K562 (cell line): ENCODE results near the gene CHRNA9. TPM values are rescaled to one million over a fixed set of nuclear protein-coding genes. Genes with fewer than 3 reads are reported as not detected.

ENCODE experiments used
- ATAC-seq: fragments of 200-7000 bp; cut with Tn5 transposase; 3 replicates; pipeline ENCODE4 v1.9.1; 2020; ENCODE audit warnings: moderate library complexity
- BruUV-seq: library from RNA; stranded (reverse); fragments of 400-500 nt; replicated peaks from 2 replicates; lab custom pipeline; 2021; lab: Mats Ljungman, UMichigan
- CTCF ChIA-PET: fragments of 300-600 bp; formaldehyde crosslinking; extraction: SDS; loops from one replicate; lab custom pipeline; 2021; ENCODE audit warnings: low intra/inter-chr PET ratio; lab: Yijun Ruan, JAX
- POLR2A ChIA-PET: fragments of 300-600, 350-650 bp; sonication (Branson Sonifier 250); formaldehyde crosslinking; extraction: SDS; loops from one replicate; lab custom pipeline; 2021; ENCODE audit warnings: antibody characterized with exemption, inconsistent platforms; lab: Yijun Ruan, JAX
- DNase-seq, 4 experiments: peaks; one replicate each; pipeline versions ENCODE4 v3.0.0 to v3.0.0-alpha.2; 2011 to 2018; ENCODE audit warnings: low spot score in 3 of 4, mixed read lengths in 3 of 4; ENCODE audit errors: extremely low read depth in 1 of 4
- FAIRE-seq: peaks from 2 replicates; lab custom pipeline; 2011; peaks lifted over from hg19 to GRCh38; lab: Jason Lieb, UNC
- H2AFZ ChIP-seq: 2 replicates; pipeline ENCODE4 v1.6.0; 2011; ENCODE audit warnings: low read depth, low read length, control low read depth, inconsistent platforms
- H3K27ac ChIP-seq: fragments of 200-600 bp; 3 replicates; pipeline ENCODE4 v1.8.0; 2011; ENCODE audit warnings: low read depth, mild to moderate bottlenecking, control low read depth, inconsistent platforms, low read length, moderate library complexity, mixed read lengths; ENCODE audit errors: extremely low read depth
- H3K27me3 ChIP-seq, 2 experiments: fragments of 300-600 bp in 1 of 2; 2 replicates in 1 of 2; 3 replicates in 1 of 2; pipeline versions ENCODE4 v1.6.0 to v1.8.0; 2011; ENCODE audit warnings: inconsistent platforms in 2 of 2, low read length in 2 of 2, mild to moderate bottlenecking in 1 of 2, mixed read lengths in 1 of 2, moderate library complexity in 1 of 2; ENCODE audit not compliant: control insufficient read depth in 2 of 2, insufficient read depth in 2 of 2
- H3K36me3 ChIP-seq: fragments of 300-600 bp; 3 replicates; pipeline ENCODE4 v1.8.0; 2011; ENCODE audit warnings: mild to moderate bottlenecking, low read length, inconsistent platforms; ENCODE audit not compliant: control insufficient read depth, insufficient read depth
- H3K4me1 ChIP-seq, 2 experiments: fragments of 200-600 bp in 1 of 2; replicated peaks in 1 of 2; 2 replicates in 1 of 2; 3 replicates in 1 of 2; pipeline versions ENCODE4 v1.5.1 to v1.8.0; 2011; ENCODE audit warnings: inconsistent platforms in 2 of 2, low read length in 2 of 2, mild to moderate bottlenecking in 1 of 2, mixed read lengths in 1 of 2, moderate library complexity in 1 of 2; ENCODE audit not compliant: control insufficient read depth in 2 of 2, insufficient read depth in 2 of 2
- H3K4me2 ChIP-seq: 2 replicates; pipeline ENCODE4 v1.6.1; 2011; ENCODE audit warnings: low read length, control low read depth, inconsistent platforms, mixed read lengths; ENCODE audit not compliant: insufficient read depth
- H3K4me3 ChIP-seq: fragments of 200-600 bp; sonication (generic), shearing (Covaris generic); 2 replicates; pipeline ENCODE4 v1.5.1; 2016; ENCODE audit warnings: control low read depth, inconsistent platforms
- H3K79me2 ChIP-seq: fragments of 200-600 bp; 3 replicates; pipeline ENCODE4 v1.8.0; 2011; ENCODE audit warnings: low read length, inconsistent platforms; ENCODE audit not compliant: control insufficient read depth, insufficient read depth
- H3K9ac ChIP-seq, 2 experiments: 2 replicates each; pipeline versions ENCODE4 v1.6.0 to v1.6.1; 2011; ENCODE audit warnings: low read depth in 2 of 2, low read length in 2 of 2, control low read depth in 1 of 2, inconsistent platforms in 1 of 2, mild to moderate bottlenecking in 1 of 2, mixed read lengths in 1 of 2; ENCODE audit not compliant: insufficient read depth in 1 of 2
- H3K9me1 ChIP-seq: one replicate; pipeline ENCODE4 v1.6.0; 2011; ENCODE audit warnings: inconsistent platforms, mild to moderate bottlenecking, low read length, moderate library complexity; ENCODE audit not compliant: control insufficient read depth, insufficient read depth
- H3K9me3 ChIP-seq: replicated peaks from 2 replicates; pipeline ENCODE4 v1.5.1; 2011; ENCODE audit warnings: low read depth, low read length, inconsistent platforms; ENCODE audit not compliant: control insufficient read depth, insufficient read depth
- H4K20me1 ChIP-seq: replicated peaks from 2 replicates; pipeline ENCODE4 v1.6.1; 2011; ENCODE audit warnings: low read length, inconsistent platforms, mixed read lengths; ENCODE audit not compliant: control insufficient read depth, insufficient read depth
- EWSR1 ChIP-seq: fragments of 450-650 bp; IDR thresholded peaks from 2 replicates; pipeline ENCODE4 v1.6.1; 2018; ENCODE audit warnings: borderline replicate concordance, mild to moderate bottlenecking, low read depth, moderate library complexity; ENCODE audit not compliant: partially characterized antibody
- HSF4 ChIP-seq: fragments of 250-450 bp; sonication (Bioruptor Pico); IDR thresholded peaks from 2 replicates; pipeline ENCODE4 v2.1.2; 2022; ENCODE audit warnings: mild to moderate bottlenecking, moderate library complexity, borderline replicate concordance
- MIER1 ChIP-seq: fragments of 450-650 bp; IDR thresholded peaks from 2 replicates; pipeline ENCODE4 v1.6.1; 2016; ENCODE audit warnings: antibody characterized with exemption, mild to moderate bottlenecking, low read depth
- NFATC3 ChIP-seq: fragments of 450-650 bp; IDR thresholded peaks from 2 replicates; pipeline ENCODE4 v1.6.1; 2017; ENCODE audit warnings: mild to moderate bottlenecking
- OTX1 ChIP-seq: fragments of 450-650 bp; formaldehyde crosslinking; IDR thresholded peaks from 2 replicates; pipeline ENCODE4 v1.4.0; 2022; ENCODE audit warnings: mild to moderate bottlenecking
- PPARD ChIP-seq: fragments of 250-450 bp; sonication (Bioruptor Pico); IDR thresholded peaks from 2 replicates; pipeline ENCODE4 v1.8.0; 2022; ENCODE audit warnings: inconsistent platforms, mild to moderate bottlenecking, moderate library complexity
- SRF ChIP-seq, 2 experiments: fragments of 250-450, 450-650 bp in 1 of 2; sonication (Bioruptor Pico) in 1 of 2; sonication (generic) in 1 of 2; formaldehyde crosslinking; IDR thresholded peaks; 2 replicates each; pipeline versions ENCODE4 v1.5.0 to v1.5.1; 2020 to 2022; ENCODE audit warnings: mild to moderate bottlenecking in 1 of 2, missing genetic modification reagents in 1 of 2
- WGBS: fragments of 100-300 bp; shearing (Covaris generic); methylation state at CpG from one replicate; pipeline ENCODE4 v1.1.6; 2016; ENCODE audit warnings: low coverage, mixed read lengths; ENCODE audit not compliant: insufficient coverage; ENCODE audit errors: missing lambda C conversion rate; 5-methylcytosine and 5-hydroxymethylcytosine counted together
- in situ Hi-C: fragments of 300-500 bp; cut with MboI; formaldehyde crosslinking; loops from 4 replicates; pipeline ENCODE4 v1.15.0; 2018; ENCODE audit warnings: inconsistent platforms, mixed read lengths
- intact Hi-C: fragments of 100-400 bp; cut with micrococcal nuclease; formaldehyde crosslinking; loops from 2 replicates; pipeline ENCODE4 v1.14.2; 2022
- polyA plus RNA-seq, 8 experiments: library from polyadenylated mRNA; depleted of rRNA in 4 of 8; stranded (reverse) in 5 of 8; unstranded in 3 of 8; fragments of >200 nt; fragmentation: Nextera tagmentation in 2 of 8; fragmentation: Illumina TruSeq in 1 of 8; extraction: Ambion mirVana in 2 of 8; extraction: Trizol in 1 of 8; gene quantifications; 2 replicates each; pipeline versions ENCODE4 v1.2.1 to v1.2.3, GENCODE V29; 2011 to 2014; ENCODE audit warnings: inconsistent platforms in 1 of 8, missing spikeins in 1 of 8
- total RNA-seq, 7 experiments: library from RNA; depleted of rRNA in 6 of 7; stranded (reverse); fragments of >200 nt in 6 of 7; fragmentation: Illumina TruSeq in 2 of 7; extraction: Trizol in 2 of 7; gene quantifications; 2 replicates each; pipeline versions ENCODE4 v1.2.1 to v1.2.3, GENCODE V29; 2011 to 2021; ENCODE audit warnings: low replicate concordance in 1 of 7

The CHRNA9 gene
- total and polyA plus RNA-seq, 9 of the 15 experiments (the other 6 are each of a cell fraction or from before 2014, with no cell fraction given) = not detected

GRCh38 chr4:40329805-40330204 lies 5.3 kb upstream of the CHRNA9 start:
- no peak for ATAC-seq
- Histone ChIP-seq H3K4me1 (peaks cover 0 to 3% of the 10 kb centered on the region in 2 experiments; a peak in 2 of 5 replicates), H3K9ac (no peak overlapping the region), H3K79me2 (no peaks in the 10 kb centered on the region), H3K4me2 (no peak overlapping the region), H3K4me3 (no peak overlapping the region), H3K27me3 (peaks cover 34 to 36% of the 10 kb centered on the region in 2 experiments), H2AFZ (no peak overlapping the region), H3K9me1 (no peaks in the 10 kb centered on the region), H3K36me3 (no peaks in the 10 kb centered on the region), H3K27ac (no peak overlapping the region), H4K20me1 (no peaks in the 10 kb centered on the region; the same call in 1 of the 2 replicates), H3K9me3 (no peaks in the 10 kb centered on the region)
- FAIRE-seq = no peak
- no TSS peak for BruUV-seq
- in situ Hi-C loops = no loop called here
- TF ChIP-seq HSF4 (CRISPR knock-in tag) (no peak), NFATC3 (no peak), SRF (CRISPR knock-in tag; IDR thresholded peaks at IDR 0.05) (peak in 1 of 2 experiments; percentile 85; a peak in 2 of 4 replicates), OTX1 (CRISPR knock-in tag) (no peak), PPARD (CRISPR knock-in tag) (no peak), EWSR1 (no peak), MIER1 (no peak)
- DNase-seq = no peak
- POLR2A ChIA-PET = no interaction called here
- 4% methylated on average over 7 of the region's 7 CpGs for WGBS
- intact Hi-C loops = loop anchor here (10.0 kb wide), 2 partner anchors 385 to 515 kb away; no protein-coding TSS in a partner anchor
- CTCF ChIA-PET = no interaction called here
